H1 (cell line): Measurements from ENCODE around the gene APEH.

Source experiments
- CEBPB ChIP-seq: IDR thresholded peaks from 2 replicates; pipeline ENCODE4 v1.6.1; 2012; ENCODE audit warnings: low read depth, low read length
- CHD2 ChIP-seq: IDR thresholded peaks from 2 replicates; pipeline ENCODE4 v1.6.1; 2012; ENCODE audit warnings: low read length, improper control_type of control experiment
- GABPA ChIP-seq: IDR thresholded peaks from 2 replicates; pipeline ENCODE4 v1.6.1; 2011; ENCODE audit warnings: mild to moderate bottlenecking, low read length, moderate library complexity, borderline replicate concordance; ENCODE audit not compliant: insufficient read depth
- JUN ChIP-seq: IDR thresholded peaks from 2 replicates; pipeline ENCODE4 v1.6.1; 2011; ENCODE audit warnings: low read depth, mild to moderate bottlenecking, improper control_type of control experiment, low read length
- RAD21 ChIP-seq, 2 experiments: IDR thresholded peaks in 1 of 2; conservative IDR thresholded peaks in 1 of 2; 2 replicates each; pipeline ENCODE4 v1.6.1; 2011; ENCODE audit warnings: low read depth in 2 of 2, low read length in 2 of 2, improper control_type of control experiment in 1 of 2, inconsistent platforms in 1 of 2, mild to moderate bottlenecking in 1 of 2, moderate library complexity in 1 of 2
- RBBP5 ChIP-seq: IDR thresholded peaks from 2 replicates; pipeline ENCODE4 v1.7.1; 2012; ENCODE audit warnings: low read depth, mild to moderate bottlenecking, inconsistent platforms, low read length, moderate library complexity, borderline replicate concordance
- TAF1 ChIP-seq: IDR thresholded peaks from 2 replicates; pipeline ENCODE4 v1.6.1; 2011; ENCODE audit warnings: mild to moderate bottlenecking, low read depth, low read length
- ZNF274 ChIP-seq: IDR thresholded peaks from 2 replicates; pipeline ENCODE4 v1.7.0; 2012; ENCODE audit warnings: low read length, borderline replicate concordance; ENCODE audit errors: extremely low read depth
- TF ChIP-seq, protein P1 (sequence below), 3 experiments: IDR thresholded peaks; 1 replicate in 2 of 3; 2 replicates in 1 of 3; pipeline versions ENCODE4 v1.5.1 to v1.6.1; 2011; ENCODE audit warnings: low read length in 3 of 3, mild to moderate bottlenecking in 3 of 3, inconsistent platforms in 2 of 3, low read depth in 1 of 3, moderate library complexity in 1 of 3; ENCODE audit not compliant: insufficient read depth in 1 of 3; ENCODE audit errors: control extremely low read depth in 1 of 3
- TF ChIP-seq, protein P2 (sequence below): IDR thresholded peaks from 2 replicates; pipeline ENCODE4 v1.6.1; 2012; ENCODE audit warnings: inconsistent platforms
- TF ChIP-seq, protein P3 (sequence below): IDR thresholded peaks from 2 replicates; pipeline ENCODE4 v1.6.1; 2012; ENCODE audit warnings: low read length, inconsistent platforms

- TF ChIP-seq ZNF274, result no peak
- TF ChIP-seq, protein P1, sequence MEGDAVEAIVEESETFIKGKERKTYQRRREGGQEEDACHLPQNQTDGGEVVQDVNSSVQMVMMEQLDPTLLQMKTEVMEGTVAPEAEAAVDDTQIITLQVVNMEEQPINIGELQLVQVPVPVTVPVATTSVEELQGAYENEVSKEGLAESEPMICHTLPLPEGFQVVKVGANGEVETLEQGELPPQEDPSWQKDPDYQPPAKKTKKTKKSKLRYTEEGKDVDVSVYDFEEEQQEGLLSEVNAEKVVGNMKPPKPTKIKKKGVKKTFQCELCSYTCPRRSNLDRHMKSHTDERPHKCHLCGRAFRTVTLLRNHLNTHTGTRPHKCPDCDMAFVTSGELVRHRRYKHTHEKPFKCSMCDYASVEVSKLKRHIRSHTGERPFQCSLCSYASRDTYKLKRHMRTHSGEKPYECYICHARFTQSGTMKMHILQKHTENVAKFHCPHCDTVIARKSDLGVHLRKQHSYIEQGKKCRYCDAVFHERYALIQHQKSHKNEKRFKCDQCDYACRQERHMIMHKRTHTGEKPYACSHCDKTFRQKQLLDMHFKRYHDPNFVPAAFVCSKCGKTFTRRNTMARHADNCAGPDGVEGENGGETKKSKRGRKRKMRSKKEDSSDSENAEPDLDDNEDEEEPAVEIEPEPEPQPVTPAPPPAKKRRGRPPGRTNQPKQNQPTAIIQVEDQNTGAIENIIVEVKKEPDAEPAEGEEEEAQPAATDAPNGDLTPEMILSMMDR (IDR thresholded peaks at IDR 0.05; ENCODE audit: control extremely low read depth in 1 of 3, insufficient read depth in 1 of 3, low read depth in 1 of 3, low read length in 3 of 3), result no peak
- TF ChIP-seq JUN, result no peak
- TF ChIP-seq GABPA, result no peak
- no peak for TF ChIP-seq TAF1
- TF ChIP-seq, protein P2, sequence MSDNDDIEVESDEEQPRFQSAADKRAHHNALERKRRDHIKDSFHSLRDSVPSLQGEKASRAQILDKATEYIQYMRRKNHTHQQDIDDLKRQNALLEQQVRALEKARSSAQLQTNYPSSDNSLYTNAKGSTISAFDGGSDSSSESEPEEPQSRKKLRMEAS, result no peak
- no peak for TF ChIP-seq CEBPB
- TF ChIP-seq RBBP5, result no peak
- TF ChIP-seq RAD21 (IDR thresholded peaks at IDR 0.05 in 1 of 2, conservative IDR thresholded peaks at IDR 0.05 in 1 of 2; ENCODE audit: low read depth in 2 of 2, low read length in 2 of 2), result no peak
- TF ChIP-seq, protein P3, sequence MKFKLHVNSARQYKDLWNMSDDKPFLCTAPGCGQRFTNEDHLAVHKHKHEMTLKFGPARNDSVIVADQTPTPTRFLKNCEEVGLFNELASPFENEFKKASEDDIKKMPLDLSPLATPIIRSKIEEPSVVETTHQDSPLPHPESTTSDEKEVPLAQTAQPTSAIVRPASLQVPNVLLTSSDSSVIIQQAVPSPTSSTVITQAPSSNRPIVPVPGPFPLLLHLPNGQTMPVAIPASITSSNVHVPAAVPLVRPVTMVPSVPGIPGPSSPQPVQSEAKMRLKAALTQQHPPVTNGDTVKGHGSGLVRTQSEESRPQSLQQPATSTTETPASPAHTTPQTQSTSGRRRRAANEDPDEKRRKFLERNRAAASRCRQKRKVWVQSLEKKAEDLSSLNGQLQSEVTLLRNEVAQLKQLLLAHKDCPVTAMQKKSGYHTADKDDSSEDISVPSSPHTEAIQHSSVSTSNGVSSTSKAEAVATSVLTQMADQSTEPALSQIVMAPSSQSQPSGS, result no peak
- no peak for TF ChIP-seq CHD2
These were observed 25.7 kb upstream of the APEH start for GRCh38 chr3:49648354-49649019.
